HUES48 (cell line): ENCODE data around the gene KIF12.

Experiments used
- H3K27ac ChIP-seq: one replicate; pipeline ENCODE4 v1.7.0; 2013; ENCODE audit warnings: low read depth, low read length, inconsistent platforms
- H3K27me3 ChIP-seq: 2 replicates; pipeline ENCODE4 v1.6.1; 2013; ENCODE audit warnings: mild to moderate bottlenecking, low read length; ENCODE audit not compliant: control insufficient read depth, insufficient read depth
- H3K36me3 ChIP-seq: 2 replicates; pipeline ENCODE4 v1.6.1; 2013; ENCODE audit warnings: low read length; ENCODE audit not compliant: control insufficient read depth, insufficient read depth
- H3K4me1 ChIP-seq: 2 replicates; pipeline ENCODE4 v1.6.1; 2013; ENCODE audit warnings: mild to moderate bottlenecking, low read length; ENCODE audit not compliant: control insufficient read depth, insufficient read depth
- H3K4me3 ChIP-seq: 2 replicates; pipeline ENCODE4 v1.5.1; 2013; ENCODE audit warnings: mild to moderate bottlenecking, low read depth, low read length
- H3K9ac ChIP-seq: 2 replicates; pipeline ENCODE4 v1.6.1; 2013; ENCODE audit warnings: mild to moderate bottlenecking, low read depth, low read length, moderate library complexity
- H3K9me3 ChIP-seq: 2 replicates; pipeline ENCODE4 v1.6.1; 2013; ENCODE audit warnings: low read length; ENCODE audit not compliant: control insufficient read depth, insufficient read depth

The KIF12 gene

DNA sequence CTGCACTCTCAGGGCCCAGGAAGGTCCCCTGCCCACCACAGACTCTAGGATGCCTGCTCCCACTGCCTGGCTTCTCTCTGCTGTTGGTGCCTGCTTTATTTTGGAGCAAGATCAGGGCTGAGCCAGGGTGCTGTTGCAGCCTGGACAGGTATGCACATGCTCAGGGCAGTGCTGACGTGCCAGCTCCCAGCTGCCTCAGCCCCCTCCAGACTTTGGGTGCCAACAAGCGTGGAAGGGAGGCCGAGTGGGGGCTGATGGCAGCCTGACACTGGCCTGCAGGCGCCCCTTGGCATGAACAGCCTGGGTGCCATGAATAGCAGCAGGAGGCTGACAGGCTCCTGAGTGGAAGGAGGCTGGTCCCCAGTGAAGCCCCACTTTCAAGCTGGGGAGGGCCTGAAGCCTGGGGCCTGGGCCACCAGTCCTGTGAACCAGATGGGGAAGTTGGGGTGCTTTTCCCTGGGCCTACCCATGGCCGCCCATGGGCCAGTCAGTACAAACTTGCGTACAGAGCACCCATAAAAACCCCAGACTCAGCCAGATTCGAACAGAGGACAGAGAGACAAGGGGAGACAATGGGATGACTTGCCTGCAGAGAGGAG is 27.8 kb downstream of the KIF12 start:
- Histone ChIP-seq H3K4me1 (no peaks in the 10 kb centered on the region), H3K4me3 (no peak overlapping the region), H3K9me3 (no peaks in the 10 kb centered on the region), H3K27ac (no peak overlapping the region), H3K9ac (no peak overlapping the region), H3K27me3 (no peaks in the 10 kb centered on the region), H3K36me3 (no peaks in the 10 kb centered on the region)

- Histone ChIP-seq H3K4me1 (no peaks in the 10 kb centered on the region), H3K27me3 (no peaks in the 10 kb centered on the region), H3K9ac (no peak overlapping the region), H3K27ac (no peak overlapping the region), H3K36me3 (no peaks in the 10 kb centered on the region), H3K9me3 (no peaks in the 10 kb centered on the region), H3K4me3 (no peak overlapping the region)
Observed at GRCh38 chr9:114070188-114071103, 28.6 kb downstream of the KIF12 start.

DNA sequence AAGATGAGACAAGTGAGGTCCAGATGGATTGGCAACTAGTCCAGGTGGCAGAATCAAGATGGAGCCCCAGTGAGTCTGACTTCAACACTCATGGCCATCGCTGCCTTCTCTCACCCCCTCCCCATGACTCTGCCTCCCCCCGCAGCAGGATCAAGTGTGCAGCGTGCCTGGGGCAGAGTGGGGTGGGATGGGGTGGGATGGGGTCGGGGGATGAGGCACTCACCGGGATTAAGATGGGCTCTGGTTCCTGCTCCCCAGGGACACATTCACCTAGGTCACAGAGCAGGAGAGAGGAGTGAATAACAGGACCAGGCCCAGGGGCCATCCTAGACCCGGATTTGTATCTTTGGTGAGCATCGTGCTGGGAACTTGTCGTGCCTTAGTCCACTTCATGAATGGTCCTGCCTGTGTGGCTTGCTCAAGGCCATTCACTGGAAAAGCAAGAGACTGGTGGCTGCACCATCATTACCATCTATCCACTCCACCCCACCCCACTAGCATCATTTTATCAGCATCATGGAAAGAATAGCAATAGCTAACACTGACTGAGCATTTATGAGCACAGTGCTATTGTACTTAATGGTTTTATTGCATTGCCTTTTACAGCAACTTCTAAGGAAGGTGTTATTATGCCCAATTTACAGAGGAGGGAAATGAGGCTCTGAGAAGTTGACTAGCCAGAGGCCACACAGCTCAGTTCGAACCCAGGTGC is 29.5 kb downstream of the KIF12 start:
- H3K27ac ChIP-seq: no peak overlapping the region
- H3K9me3 ChIP-seq: no peaks in the 10 kb centered on the region
- H3K27me3 ChIP-seq: no peaks in the 10 kb centered on the region
- no peaks in the 10 kb centered on the region for H3K4me1 ChIP-seq
- no peaks in the 10 kb centered on the region for H3K36me3 ChIP-seq
- H3K4me3 ChIP-seq: no peak overlapping the region
- H3K9ac ChIP-seq: no peak overlapping the region

GRCh38 chr9:114065304-114065703 is 33.8 kb downstream of the KIF12 start:
- Histone ChIP-seq H3K4me3 (no peak overlapping the region), H3K4me1 (no peaks in the 10 kb centered on the region), H3K9ac (no peak overlapping the region), H3K9me3 (no peaks in the 10 kb centered on the region), H3K27ac (no peak overlapping the region), H3K36me3 (no peaks in the 10 kb centered on the region), H3K27me3 (no peaks in the 10 kb centered on the region; the same call in 1 of the 2 replicates)

GRCh38 chr9:114061830-114062474 is 37.1 kb downstream of the KIF12 start:
- H3K4me1 ChIP-seq: no peaks in the 10 kb centered on the region
- H3K36me3 ChIP-seq: no peaks in the 10 kb centered on the region
- H3K9me3 ChIP-seq: no peaks in the 10 kb centered on the region
- H3K27ac ChIP-seq: no peak overlapping the region
- no peak overlapping the region for H3K9ac ChIP-seq
- H3K4me3 ChIP-seq: no peak overlapping the region
- no peaks in the 10 kb centered on the region; the same call in 1 of the 2 replicates for H3K27me3 ChIP-seq

DNA sequence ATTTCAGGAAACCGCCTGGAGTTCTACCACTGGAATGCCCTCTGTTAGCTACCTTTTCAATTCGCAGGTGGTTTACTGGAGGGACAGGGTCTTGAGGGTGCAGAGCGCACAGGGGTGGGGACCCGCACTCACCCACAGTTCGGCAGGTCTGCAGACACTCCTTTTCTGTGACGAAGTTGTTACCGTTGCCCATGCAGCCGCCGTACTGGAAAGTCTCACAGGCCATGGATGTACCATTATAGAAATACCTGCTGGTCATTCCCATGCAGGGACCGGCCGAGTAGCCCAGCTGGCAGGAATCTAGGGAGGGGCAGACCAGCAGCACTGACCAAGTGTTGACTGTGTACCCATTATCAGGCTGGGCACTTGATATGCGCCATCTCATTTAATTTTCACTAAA is 37.8 kb downstream of the KIF12 start:
- Histone ChIP-seq H3K36me3 (no peaks in the 10 kb centered on the region), H3K27me3 (no peaks in the 10 kb centered on the region; the same call in 1 of the 2 replicates), H3K27ac (no peak overlapping the region), H3K4me3 (no peak overlapping the region), H3K9me3 (no peaks in the 10 kb centered on the region), H3K9ac (no peak overlapping the region), H3K4me1 (no peaks in the 10 kb centered on the region)

GRCh38 chr9:114060711-114061110 is 38.4 kb downstream of the KIF12 start:
- Histone ChIP-seq H3K36me3 (no peaks in the 10 kb centered on the region), H3K4me1 (no peaks in the 10 kb centered on the region), H3K4me3 (no peak overlapping the region), H3K27ac (no peak overlapping the region), H3K9ac (no peak overlapping the region), H3K27me3 (no peaks in the 10 kb centered on the region; the same call in 1 of the 2 replicates), H3K9me3 (no peaks in the 10 kb centered on the region)

DNA sequence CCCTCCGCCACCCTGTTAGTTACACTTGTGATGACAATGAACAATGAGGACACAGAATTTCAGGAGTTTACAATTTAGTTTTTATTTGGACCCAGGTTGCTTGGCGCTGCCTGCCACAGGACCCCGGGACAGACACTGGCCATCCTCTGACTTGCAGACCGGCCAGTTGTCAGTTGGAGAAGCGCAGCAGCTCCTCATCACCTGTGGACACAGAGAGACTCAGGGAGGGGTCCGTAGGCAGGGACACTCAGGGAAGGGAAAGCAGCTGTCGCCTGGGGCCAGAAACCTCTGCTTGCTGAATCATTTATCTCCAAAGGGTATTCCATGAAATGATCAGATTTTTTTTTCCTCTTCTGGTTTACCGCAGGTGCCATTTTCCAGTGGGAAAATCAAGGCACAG is 39.0 kb downstream of the KIF12 start:
- Histone ChIP-seq H3K9me3 (no peaks in the 10 kb centered on the region), H3K4me1 (no peaks in the 10 kb centered on the region), H3K9ac (no peak overlapping the region), H3K27me3 (no peaks in the 10 kb centered on the region; the same call in 1 of the 2 replicates), H3K36me3 (no peaks in the 10 kb centered on the region), H3K4me3 (no peak overlapping the region), H3K27ac (no peak overlapping the region)

DNA sequence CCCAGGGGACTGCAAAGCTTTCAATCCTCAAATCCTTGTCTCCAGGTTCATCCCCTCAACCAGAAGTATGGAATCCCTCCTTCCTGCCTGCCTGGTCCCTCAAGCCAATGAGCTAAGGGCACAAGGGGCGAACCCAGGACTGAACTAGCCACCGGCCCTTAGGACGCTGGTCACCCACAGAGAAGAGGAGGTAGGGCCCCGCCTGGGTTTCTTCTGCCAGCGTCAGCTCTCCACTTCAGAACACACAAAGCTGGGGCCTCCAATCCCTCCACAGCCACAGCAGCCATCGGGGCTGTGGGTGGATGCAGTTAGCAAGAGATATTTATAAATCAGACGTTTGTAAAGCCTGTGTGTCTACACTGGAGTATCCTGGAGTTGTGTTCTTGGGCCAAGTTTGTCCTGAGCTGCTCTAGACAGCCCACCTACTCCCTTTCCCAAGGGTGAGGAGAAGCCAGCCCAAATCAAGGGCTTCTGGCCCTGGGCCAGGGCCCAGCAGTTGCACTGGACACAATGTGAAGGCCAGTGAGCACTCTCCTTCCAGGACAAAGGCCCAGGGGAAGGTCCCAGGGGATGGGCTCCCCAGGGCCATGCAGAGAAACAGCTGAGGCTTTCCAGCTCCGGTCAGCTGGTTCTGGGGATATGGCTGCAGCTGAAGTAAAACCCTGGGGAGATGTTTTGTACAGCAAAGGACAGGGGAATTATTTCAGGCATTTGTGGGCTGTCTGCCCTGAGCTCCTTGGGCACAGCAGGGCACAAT is 39.9 kb downstream of the KIF12 start:
- Histone ChIP-seq H3K4me3 (no peak overlapping the region), H3K9ac (no peak overlapping the region), H3K9me3 (no peaks in the 10 kb centered on the region), H3K36me3 (no peaks in the 10 kb centered on the region), H3K4me1 (no peaks in the 10 kb centered on the region), H3K27me3 (no peaks in the 10 kb centered on the region; the same call in 1 of the 2 replicates), H3K27ac (no peak overlapping the region)

- H3K36me3 ChIP-seq: no peaks in the 10 kb centered on the region
- no peak overlapping the region for H3K27ac ChIP-seq
- no peak overlapping the region for H3K4me3 ChIP-seq
- H3K4me1 ChIP-seq: no peaks in the 10 kb centered on the region
- H3K27me3 ChIP-seq: no peaks in the 10 kb centered on the region; the same call in 1 of the 2 replicates
- H3K9ac ChIP-seq: no peak overlapping the region
- H3K9me3 ChIP-seq: no peaks in the 10 kb centered on the region
Observed at GRCh38 chr9:114058688-114059046, 40.4 kb downstream of the KIF12 start.
